WTC11 (cell line): ENCODE measurements around the gene SCD5.

Experiments
- CTCF ChIP-seq: fragments of 200-600 bp; IDR thresholded peaks from 2 replicates; pipeline ENCODE4 v1.8.0; 2022; ENCODE audit warnings: antibody characterized with exemption
- HMGA2 ChIP-seq: fragments of 250-450 bp; sonication (Bioruptor Pico); IDR thresholded peaks from 2 replicates; pipeline ENCODE4 v1.4.0; 2021; ENCODE audit warnings: mild to moderate bottlenecking, moderate library complexity
- ZNF232 ChIP-seq: sonication (generic); formaldehyde crosslinking; IDR thresholded peaks from 2 replicates; pipeline ENCODE4 v1.8.0; 2022; ENCODE audit warnings: mild to moderate bottlenecking, missing genetic modification reagents

- no peak for TF ChIP-seq ZNF232
- no peak for TF ChIP-seq CTCF
- no peak for TF ChIP-seq HMGA2
Measured at GRCh38 chr4:82694892-82695291, 103.7 kb downstream of the SCD5 start.
